Endodermal cell (in vitro differentiated cells): Measurements from ENCODE around the gene PRKD2. TPM values are rescaled to one million over a fixed set of nuclear protein-coding genes. Genes with fewer than 3 reads are reported as not detected.

ENCODE experiments used
- DNase-seq: peaks from one replicate; pipeline ENCODE4 v3.0.0-alpha.2; 2017
- H3K27ac ChIP-seq: 2 replicates; pipeline ENCODE4 v1.5.1; 2013; ENCODE audit warnings: mild to moderate bottlenecking, low read depth, low read length, moderate library complexity
- H3K27me3 ChIP-seq: 2 replicates; pipeline ENCODE4 v1.6.1; 2013; ENCODE audit warnings: mild to moderate bottlenecking, low read length, moderate library complexity; ENCODE audit not compliant: insufficient read depth, control insufficient read depth, poor library complexity, severe bottlenecking
- H3K36me3 ChIP-seq: 2 replicates; pipeline ENCODE4 v1.7.0; 2013; ENCODE audit warnings: mild to moderate bottlenecking, low read length, moderate library complexity; ENCODE audit not compliant: control insufficient read depth, insufficient read depth
- H3K4me1 ChIP-seq: one replicate; pipeline ENCODE4 v1.7.0; 2013; ENCODE audit warnings: low read length; ENCODE audit not compliant: control insufficient read depth, insufficient read depth
- H3K4me3 ChIP-seq: 2 replicates; pipeline ENCODE4 v1.5.1; 2013; ENCODE audit warnings: mild to moderate bottlenecking, low read length, moderate library complexity
- H3K9ac ChIP-seq: 2 replicates; pipeline ENCODE4 v1.6.1; 2013; ENCODE audit warnings: mild to moderate bottlenecking, low read length, moderate library complexity; ENCODE audit not compliant: poor library complexity, severe bottlenecking; ENCODE audit errors: extremely low read depth
- H3K9me3 ChIP-seq: 2 replicates; pipeline ENCODE4 v1.6.1; 2013; ENCODE audit warnings: mild to moderate bottlenecking, low read length, moderate library complexity; ENCODE audit not compliant: control insufficient read depth
- H3K27ac Mint-ChIP-seq: 2 replicates; pipeline ENCODE4 v1.8.0; 2020; ENCODE audit warnings: mixed read lengths
- H3K27me3 Mint-ChIP-seq: 2 replicates; pipeline ENCODE4 v1.8.0; 2021; ENCODE audit warnings: mild to moderate bottlenecking, mixed read lengths; ENCODE audit not compliant: insufficient read depth
- H3K36me3 Mint-ChIP-seq: 2 replicates; pipeline ENCODE4 v1.8.0; 2020; ENCODE audit warnings: low read depth, mixed read lengths
- H3K4me1 Mint-ChIP-seq: 2 replicates; pipeline ENCODE4 v1.8.0; 2020; ENCODE audit warnings: mixed read lengths
- H3K4me3 Mint-ChIP-seq: 2 replicates; pipeline ENCODE4 v1.8.0; 2020; ENCODE audit warnings: mild to moderate bottlenecking, moderate library complexity, mixed read lengths
- H3K9me3 Mint-ChIP-seq: 2 replicates; pipeline ENCODE4 v1.8.0; 2020; ENCODE audit warnings: mild to moderate bottlenecking, mixed read lengths
- CTCF ChIP-seq: fragments of 200-600 bp; sonication (generic); conservative IDR thresholded peaks from 2 replicates; pipeline ENCODE4 v1.5.0; 2021; ENCODE audit warnings: antibody characterized with exemption, mild to moderate bottlenecking
- WGBS, 2 experiments: methylation state at CpG; one replicate each; pipeline versions ENCODE4 v1.1.5 to v1.1.7; 2013; ENCODE audit warnings: missing lambda C conversion rate in 2 of 2, mixed read lengths in 1 of 2; ENCODE audit not compliant: insufficient coverage in 1 of 2, insufficient read length in 1 of 2; 5-methylcytosine and 5-hydroxymethylcytosine counted together
- total RNA-seq, 2 donors: library from RNA; stranded (reverse); fragmentation: NEBNext Ultra II Directional in 1 of 2; extraction: Animal tissue kit (Norgen Biotek cat#: 25700) in 1 of 2; gene quantifications; 2 replicates in 1 of 2; 3 replicates in 1 of 2; pipeline ENCODE4 v1.2.1, GENCODE V29; 2021

The PRKD2 gene
- total RNA-seq, 2 donors from 2014 or later = 80.5 to 90.8 TPM

DNA sequence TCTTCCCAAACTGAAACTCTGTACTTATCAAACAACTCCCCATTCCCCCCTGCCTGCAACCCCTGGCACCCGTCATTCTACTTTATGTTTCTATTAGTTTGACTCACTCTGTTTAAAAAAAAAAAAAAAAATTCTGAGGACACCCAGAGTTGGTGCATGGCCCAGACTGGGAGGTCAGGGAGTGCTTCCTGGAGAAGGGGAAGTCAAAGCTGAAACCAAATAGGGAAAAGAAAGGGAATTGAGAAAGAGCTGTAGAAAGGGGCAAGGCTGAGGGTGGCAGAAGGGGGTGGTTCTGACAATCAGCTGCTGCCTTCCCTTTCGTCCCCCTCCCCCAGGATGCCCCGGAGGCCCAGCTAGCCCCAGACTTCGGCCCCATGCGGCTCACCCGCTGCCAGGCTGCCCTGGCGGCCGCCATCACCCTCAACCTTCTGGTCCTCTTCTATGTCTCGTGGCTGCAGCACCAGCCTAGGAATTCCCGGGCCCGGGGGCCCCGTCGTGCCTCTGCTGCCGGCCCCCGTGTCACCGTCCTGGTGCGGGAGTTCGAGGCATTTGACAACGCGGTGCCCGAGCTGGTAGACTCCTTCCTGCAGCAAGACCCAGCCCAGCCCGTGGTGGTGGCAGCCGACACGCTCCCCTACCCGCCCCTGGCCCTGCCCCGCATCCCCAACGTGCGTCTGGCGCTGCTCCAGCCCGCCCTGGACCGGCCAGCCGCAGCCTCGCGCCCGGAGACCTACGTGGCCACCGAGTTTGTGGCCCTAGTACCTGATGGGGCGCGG is 38.4 kb upstream of the PRKD2 start:
- DNase-seq = no peak
- Mint-ChIP-seq H3K27me3 (no peaks in the 10 kb centered on the region), H3K4me3 (no peak overlapping the region), H3K36me3 (peaks cover 27% of the 10 kb centered on the region), H3K4me1 (peaks cover 2% of the 10 kb centered on the region), H3K27ac (no peak overlapping the region), H3K9me3 (no peaks in the 10 kb centered on the region)
- no peak for TF ChIP-seq CTCF
- Histone ChIP-seq H3K9me3 (no peaks in the 10 kb centered on the region), H3K27me3 (no peaks in the 10 kb centered on the region), H3K27ac (no peak overlapping the region), H3K4me3 (no peak overlapping the region), H3K9ac (no peak overlapping the region), H3K36me3 (peaks cover 13% of the 10 kb centered on the region), H3K4me1 (no peaks in the 10 kb centered on the region)
- 94 to 96% methylated on average over 25 to 39 of the region's 39 CpGs for WGBS, 2 experiments

- Mint-ChIP-seq H3K4me3 (no peak overlapping the region), H3K9me3 (no peaks in the 10 kb centered on the region), H3K4me1 (no peaks in the 10 kb centered on the region), H3K27ac (no peak overlapping the region), H3K36me3 (peaks cover 38% of the 10 kb centered on the region), H3K27me3 (no peaks in the 10 kb centered on the region)
- 60 to 65% methylated on average over 2 to 4 of the region's 4 CpGs for WGBS, 2 experiments
- peak; percentile 93 for DNase-seq
- no peaks in the 10 kb centered on the region for H3K9me3 ChIP-seq
- H3K27me3 ChIP-seq = no peaks in the 10 kb centered on the region
- H3K36me3 ChIP-seq = peaks cover 19% of the 10 kb centered on the region
- no peaks in the 10 kb centered on the region for H3K4me1 ChIP-seq
- TF ChIP-seq CTCF = peak; percentile 70
- no peak overlapping the region for H3K9ac ChIP-seq
- H3K27ac ChIP-seq = no peak overlapping the region
- H3K4me3 ChIP-seq = no peak overlapping the region
Measured at GRCh38 chr19:46753420-46754155, 36.7 kb upstream of the PRKD2 start.

- peak; percentile 83 for TF ChIP-seq CTCF
- H3K27me3 ChIP-seq = no peaks in the 10 kb centered on the region
- peaks cover 17% of the 10 kb centered on the region for H3K36me3 ChIP-seq
- Mint-ChIP-seq H3K36me3 (peaks cover 30% of the 10 kb centered on the region), H3K4me1 (peaks cover 10% of the 10 kb centered on the region), H3K27me3 (no peaks in the 10 kb centered on the region), H3K4me3 (no peak overlapping the region), H3K9me3 (peaks cover 5% of the 10 kb centered on the region), H3K27ac (no peak overlapping the region)
- H3K27ac ChIP-seq = no peak overlapping the region
- H3K4me1 ChIP-seq = peaks cover 2% of the 10 kb centered on the region
- 92 to 96% methylated on average over 17 to 21 of the region's 21 CpGs for WGBS, 2 experiments
- peak; percentile 93 for DNase-seq
- H3K9ac ChIP-seq = no peak overlapping the region
- H3K9me3 ChIP-seq = no peaks in the 10 kb centered on the region
- no peak overlapping the region for H3K4me3 ChIP-seq
Measured at GRCh38 chr19:46748325-46749109, 31.6 kb upstream of the PRKD2 start.
